CD1c-positive myeloid dendritic cell (primary cell): ENCODE measurements around the gene YBX3.

Experiments
- DNase-seq: peaks from one replicate; pipeline ENCODE4 v3.0.0-alpha.2; 2016; ENCODE audit errors: extremely low spot score

Gene YBX3

GRCh38 chr12:10721651-10722501 is 1.2 kb downstream of the YBX3 start:
- peak; percentile 95 for DNase-seq

DNA sequence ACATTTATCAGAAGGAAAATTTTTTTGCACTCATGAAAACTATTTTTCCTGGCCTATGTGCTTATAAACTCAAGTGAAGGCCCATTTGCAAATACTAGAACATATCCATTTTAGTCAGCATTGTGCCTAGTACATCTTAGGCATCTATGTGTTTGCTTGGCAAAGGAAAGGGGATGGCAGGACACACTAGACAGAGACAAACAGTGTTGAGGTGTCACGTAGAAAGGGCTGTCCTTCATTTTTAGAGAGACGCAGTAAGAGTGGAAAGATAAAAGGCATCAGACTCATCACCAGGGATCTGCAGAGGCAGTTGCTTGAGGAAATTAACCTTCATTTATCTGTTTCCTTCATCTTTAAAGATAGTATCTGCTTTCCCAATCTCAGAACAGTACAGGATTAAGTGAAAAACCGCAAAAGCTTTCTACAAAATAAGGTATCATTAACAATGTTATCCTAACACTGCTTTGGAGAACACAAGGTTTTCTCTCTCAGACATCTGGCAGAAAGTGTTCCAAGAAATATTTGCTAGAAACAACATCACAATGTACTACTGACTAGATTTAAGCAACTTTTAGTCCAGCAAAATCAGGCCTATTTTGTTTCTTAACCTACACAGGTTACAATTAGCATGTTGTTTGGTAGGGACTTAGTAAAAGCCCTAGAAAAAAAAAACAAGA is 2.0 kb downstream of the YBX3 start:
- no peak for DNase-seq

DNA sequence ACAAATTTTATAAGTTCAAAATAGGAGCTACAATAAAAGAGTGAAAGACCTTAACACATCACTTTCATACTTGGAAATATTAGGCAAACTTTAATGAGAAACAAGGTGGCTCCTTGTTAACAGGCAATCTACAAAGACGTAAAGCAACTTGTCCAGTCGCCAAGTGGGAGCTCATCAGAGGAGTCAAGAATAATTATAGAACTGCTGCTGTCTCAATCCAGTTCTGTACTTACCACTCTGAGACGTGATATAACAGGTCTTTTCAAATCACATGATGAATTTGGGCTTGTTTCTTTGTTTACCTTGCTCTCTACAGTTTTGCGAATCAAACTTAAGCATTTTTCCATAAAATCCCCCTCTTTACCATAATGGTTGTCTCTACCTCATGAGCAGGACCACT is 3.6 kb downstream of the YBX3 start:
- DNase-seq = no peak

DNA sequence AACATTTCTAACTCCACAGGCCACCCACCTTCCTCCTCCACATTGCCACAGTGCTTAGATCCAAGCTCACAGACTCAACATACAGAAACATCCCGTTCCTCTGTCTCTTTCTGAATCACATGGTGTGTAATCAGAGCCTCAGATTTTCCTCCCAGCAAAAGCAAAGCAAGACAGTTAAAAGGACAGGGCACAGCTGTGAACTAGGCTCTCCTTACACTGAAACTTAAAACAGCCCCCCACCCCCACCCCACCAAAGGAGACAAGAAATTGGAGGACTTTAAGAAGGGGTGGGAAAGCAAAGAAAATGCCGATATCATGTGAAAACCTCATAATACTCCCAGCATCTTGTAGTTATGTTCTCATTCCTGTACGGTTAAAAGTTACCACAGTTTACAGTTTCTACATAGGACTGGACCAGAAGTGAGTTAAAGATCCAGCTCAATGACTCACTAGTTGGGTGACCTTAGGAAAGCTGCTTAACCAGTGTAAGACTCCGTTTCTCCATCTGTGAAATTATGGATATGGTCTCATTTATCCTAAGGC is 4.8 kb downstream of the YBX3 start:
- DNase-seq = no peak

- no peak for DNase-seq
These were observed 5.7 kb downstream of the YBX3 start for GRCh38 chr12:10717410-10717809.

DNA sequence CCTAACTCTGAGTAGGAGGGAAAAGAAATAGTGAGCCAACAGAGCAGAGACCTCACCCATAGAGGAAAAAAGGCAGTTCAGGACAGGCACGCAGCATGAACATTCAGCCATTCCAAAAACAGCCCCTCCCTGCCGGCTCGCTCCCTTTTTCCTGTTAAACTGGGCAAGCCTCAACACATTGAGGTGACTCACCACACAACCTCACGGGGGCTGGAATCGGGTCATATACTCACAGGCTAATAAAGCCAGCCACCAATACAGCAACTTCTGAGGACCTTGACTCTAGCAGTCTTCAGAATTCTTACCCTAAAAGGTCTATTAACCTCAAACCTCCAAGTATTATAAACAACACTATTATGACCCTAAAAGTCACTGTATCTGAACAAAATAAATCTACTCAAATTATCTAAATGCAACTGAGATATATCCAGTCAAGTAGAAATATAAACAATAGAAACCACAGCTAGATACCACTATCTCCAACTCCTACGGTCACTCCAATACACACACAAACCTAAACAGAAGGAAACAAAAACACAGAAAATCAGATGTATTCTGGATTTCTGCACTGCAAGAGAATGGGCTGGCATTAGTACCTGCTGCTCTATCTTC is 6.3 kb downstream of the YBX3 start:
- no peak for DNase-seq

DNA sequence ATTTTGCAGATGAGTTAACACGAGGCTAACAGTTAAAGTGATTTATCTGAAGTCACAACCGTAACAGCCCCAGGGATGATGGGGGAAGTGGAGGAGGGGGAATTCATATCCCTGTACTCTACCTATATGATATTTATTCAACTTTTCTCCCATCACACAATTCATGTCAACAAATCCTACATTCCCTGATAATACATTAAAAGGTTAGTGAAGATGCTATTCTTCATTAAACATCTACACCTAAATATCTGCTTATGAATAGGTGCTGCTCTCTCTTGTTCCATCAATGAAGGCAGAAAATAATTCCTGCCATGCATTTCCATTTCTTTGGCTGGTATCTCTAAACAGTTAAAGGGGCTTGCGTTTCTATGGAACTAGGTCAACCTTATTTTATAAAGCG is 6.8 kb downstream of the YBX3 start:
- no peak for DNase-seq

- no peak for DNase-seq
These were observed 7.6 kb downstream of the YBX3 start for GRCh38 chr12:10715491-10715890.

GRCh38 chr12:10709808-10710207 is 13.3 kb downstream of the YBX3 start:
- no peak for DNase-seq

GRCh38 chr12:10708862-10709261 is 14.3 kb downstream of the YBX3 start:
- no peak for DNase-seq

- no peak for DNase-seq
These were observed 17.5 kb downstream of the YBX3 start for GRCh38 chr12:10705655-10706054.

DNA sequence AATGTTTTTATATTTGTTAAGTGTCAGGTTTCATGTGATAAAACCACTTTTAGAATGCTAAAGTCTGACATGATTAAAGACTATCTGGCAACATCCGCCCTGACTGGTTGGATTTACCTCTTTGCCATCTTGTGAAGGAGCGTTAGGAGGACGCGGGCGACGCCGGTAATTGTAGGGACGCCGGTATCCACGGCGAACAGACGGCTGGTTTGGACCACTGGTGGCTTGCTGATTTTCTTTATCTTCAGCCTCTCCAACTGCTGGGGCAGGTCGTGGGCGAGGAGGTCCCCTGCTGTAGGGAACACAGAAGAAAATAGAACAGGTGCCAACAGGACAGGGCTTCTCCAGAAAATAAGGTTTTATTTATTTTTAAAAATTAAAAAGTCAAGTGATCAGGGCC is 21.3 kb downstream of the YBX3 start:
- DNase-seq = no peak

DNA sequence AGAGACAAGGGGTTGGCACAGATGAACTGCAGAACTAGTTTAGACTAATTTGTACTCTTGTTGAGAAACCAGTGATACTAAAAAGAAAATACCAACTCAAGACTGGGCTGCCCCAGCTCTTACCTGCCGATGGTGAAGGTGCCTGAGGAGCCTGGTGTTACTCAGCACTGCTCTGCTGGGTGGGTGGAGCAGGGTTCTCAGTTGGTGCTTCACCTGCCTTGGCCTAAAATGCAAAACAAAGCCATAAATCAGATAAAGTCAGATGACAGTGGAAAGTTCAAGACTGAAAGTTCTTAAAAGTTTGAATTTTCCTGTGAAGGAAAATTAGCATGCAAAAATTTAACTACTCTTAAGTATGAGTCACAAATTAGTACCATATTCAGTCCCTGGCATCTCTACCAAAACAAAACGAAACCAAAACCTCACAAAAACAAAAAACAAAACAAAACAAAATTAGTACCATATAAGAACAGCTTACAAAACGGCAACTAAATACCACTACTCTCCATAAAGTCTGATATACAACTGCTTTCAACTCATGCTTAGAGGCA is 21.9 kb downstream of the YBX3 start:
- DNase-seq = no peak

DNA sequence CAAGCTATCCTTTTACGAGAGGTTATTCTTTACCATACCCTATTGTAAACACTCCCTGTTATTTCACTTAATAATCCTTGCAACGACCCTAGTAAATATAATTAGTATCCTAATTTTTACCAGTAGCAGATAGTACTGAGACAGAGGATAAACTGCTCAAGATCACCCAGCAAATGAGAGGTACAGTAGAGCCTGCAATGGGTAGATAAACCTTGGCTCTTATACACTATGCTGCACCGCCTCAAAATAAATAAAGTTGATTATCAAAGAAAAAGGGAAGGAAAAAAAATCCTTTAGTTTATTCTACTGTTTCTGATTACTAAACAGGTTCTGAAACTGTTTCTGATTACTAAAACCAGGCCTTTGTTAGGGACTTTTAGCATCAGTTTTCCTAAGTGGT is 22.5 kb downstream of the YBX3 start:
- no peak for DNase-seq

GRCh38 chr12:10697862-10698261 is 25.3 kb downstream of the YBX3 start:
- DNase-seq = no peak

- DNase-seq = no peak
These were observed 26.0 kb downstream of the YBX3 start for GRCh38 chr12:10697156-10697555.

DNA sequence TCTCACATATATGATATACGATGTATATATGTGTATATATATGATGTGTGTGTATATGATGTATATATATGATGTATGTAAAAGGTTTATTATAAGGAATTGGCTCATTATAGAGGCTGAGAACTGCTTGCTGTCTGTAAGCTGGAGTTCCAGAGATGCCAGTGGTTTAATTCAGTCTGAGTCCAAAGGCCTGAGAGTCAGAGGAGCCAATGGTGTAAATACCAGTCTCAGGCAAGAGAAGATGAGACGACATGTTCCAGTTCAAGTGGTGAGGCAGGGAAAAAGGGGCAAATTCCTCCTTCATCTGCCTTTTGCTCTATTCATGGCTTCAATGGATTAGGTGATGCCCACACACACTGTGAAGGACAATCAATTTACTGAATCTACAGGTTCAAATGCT is 32.2 kb downstream of the YBX3 start:
- DNase-seq = no peak

GRCh38 chr12:10689146-10689545 is 34.0 kb downstream of the YBX3 start:
- no peak for DNase-seq

DNA sequence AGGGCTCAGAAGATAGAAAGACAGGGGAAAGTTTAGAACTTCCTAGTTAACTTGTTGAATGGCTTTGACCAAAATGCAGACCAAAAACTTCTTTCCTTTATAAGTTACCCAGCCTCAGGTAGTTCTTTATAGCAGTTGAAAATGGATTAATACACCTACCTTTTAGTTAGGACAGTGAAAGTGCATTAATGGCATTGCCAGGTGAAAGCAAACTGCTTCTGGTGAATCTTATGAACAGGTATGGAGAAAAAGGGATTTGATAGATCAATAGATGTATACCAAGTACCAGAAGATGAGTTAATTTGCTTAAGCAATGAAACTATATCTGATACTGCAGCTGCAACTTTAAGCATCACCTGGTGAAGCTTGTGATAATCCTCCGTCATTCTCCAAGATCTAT is 35.1 kb downstream of the YBX3 start:
- DNase-seq = no peak

DNA sequence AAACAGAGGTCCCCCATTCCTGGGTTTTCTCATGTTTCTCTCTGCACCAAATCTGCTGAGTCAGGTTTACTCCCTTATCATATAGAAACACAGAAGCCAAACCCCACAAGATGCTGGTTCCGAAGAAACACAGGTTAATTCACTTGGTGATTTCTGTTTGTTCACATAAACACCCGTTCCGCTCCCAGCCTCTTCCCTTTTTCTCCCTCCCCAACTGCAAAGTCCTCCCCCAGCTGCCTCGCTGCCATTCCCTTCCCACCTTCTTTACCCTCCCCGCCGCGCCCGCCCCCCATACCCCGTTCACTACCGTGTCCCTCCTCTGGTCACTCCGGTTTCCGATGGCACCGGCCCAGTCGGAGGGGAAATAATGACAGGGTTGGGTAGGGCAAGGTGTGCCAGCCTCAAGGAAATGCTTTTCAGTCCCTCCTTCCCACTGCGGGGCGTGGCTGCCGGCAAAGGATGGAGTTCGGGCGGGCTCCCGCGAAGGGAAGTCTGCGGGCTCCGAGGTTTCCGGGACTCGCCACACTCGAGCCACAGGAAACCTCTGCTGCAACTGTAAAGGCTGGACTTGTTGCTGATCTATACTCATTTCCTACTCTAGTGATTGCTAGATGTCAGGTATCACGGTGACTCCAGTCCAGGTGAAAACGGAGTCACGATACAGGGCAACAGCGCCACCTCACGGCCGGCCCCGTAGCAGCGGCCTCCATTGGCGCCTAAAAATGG is 49.3 kb downstream of the YBX3 start, which contains the start of gene STYK1:
TSS of gene STYK1 (minus strand) at position 394 of the 726 bp plus-strand sequence. CDS start 39,434 bp downstream, outside the sequence.
- DNase-seq = peak; percentile 47

DNA sequence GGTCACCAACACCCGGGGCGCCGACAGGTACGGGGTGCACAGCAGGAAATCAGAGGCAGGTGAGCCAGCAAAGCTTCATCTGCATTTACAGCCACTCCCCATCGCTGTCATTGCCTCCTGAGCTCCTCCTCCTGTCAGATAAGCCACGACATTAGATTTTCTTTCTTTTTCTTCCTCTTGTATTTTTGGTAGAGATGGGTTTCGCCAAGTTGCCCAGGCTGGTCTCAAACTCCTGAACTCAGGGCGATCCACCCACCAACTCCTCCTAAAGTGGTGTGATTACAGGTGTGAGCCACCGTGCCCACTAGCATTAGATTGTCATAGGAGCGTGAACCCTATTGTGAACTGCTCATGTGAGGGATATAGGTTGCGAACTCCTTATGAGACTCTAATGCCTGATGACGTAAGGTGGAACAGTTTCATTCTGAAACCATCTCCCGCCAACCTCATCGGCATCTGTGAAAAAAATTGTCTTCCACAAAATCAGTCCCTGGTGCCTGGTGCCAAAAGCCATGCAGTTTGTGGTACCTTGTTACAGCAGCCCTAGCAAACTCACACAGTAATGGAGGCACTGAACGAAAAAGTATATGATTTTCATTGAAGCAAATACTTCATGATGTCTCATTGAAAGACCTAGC is 50.8 kb downstream of the YBX3 start:
- peak; percentile 8 for DNase-seq
